ENCODE results near the gene OMA1. TPM values are rescaled to one million over a fixed set of nuclear protein-coding genes. Genes with fewer than 3 reads are reported as not detected.
"Not testable (repeated sequence)": the region's sequence is repeated elsewhere in the genome, so short reads cannot be mapped to it uniquely, and the experiment has no call there.

The OMA1 gene
- total RNA-seq, 1 donor from 2014 or later = 32.6 TPM

DNA sequence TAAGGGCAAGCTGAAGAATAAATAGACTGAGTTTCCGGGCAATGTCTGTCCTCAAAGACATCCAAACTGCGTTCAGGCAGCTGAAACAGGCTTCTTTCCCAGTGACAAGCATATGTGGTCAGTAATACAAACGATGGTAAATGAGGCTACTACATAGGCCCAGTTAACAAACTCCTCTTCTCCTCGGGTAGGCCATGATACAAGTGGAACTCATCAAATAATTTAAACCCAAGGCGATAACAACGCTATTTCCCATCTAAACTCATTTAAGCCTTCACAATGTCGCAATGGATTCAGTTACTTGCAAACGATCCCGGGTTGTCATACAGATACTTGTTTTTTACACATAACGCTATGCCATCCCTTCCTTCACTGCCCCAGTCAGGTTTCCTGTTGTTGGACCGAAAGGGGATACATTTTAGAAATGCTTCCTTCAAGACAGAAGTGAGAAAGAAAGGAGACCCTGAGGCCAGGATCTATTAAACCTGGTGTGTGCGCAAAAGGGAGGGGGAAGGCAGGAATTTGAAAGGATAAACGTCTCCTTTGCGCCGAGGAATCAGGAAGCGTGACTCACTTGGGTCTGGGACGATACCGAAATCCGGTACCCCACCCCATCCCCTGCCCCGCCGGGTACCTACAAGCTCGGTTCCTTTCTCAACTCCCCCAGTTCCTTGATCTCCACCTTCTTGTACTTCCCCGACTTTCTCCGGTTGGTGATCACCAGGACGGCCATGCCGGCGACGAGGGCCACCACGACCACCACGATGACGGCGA is 29.2 kb upstream of the OMA1 start:
- no peak for DNase-seq (ENCODE audit: low spot score)
- intact Hi-C loops (cut with DNase I) = no loop called here

DNA sequence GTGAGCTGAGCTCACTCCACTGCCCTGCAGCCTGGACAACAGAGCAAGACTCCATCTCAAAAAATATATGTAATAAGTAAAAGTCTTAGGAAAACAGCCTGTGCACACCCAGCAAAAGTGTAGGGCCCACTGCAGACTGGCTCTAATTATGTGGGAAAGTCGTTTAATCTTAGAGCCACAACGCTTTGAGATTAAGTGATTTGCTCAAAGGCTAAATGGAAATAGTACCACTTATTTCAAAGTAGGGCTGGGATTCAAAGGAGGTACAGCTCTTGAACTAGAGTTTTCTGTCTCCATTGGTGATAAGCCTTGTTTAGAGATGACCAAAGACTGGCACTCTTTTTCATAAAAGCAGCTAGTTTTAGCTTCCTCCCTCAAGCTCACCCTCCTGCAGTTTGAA is 28.3 kb upstream of the OMA1 start:
- DNase-seq (ENCODE audit: low spot score) = no peak
- intact Hi-C loops (cut with DNase I) = no loop called here

DNA sequence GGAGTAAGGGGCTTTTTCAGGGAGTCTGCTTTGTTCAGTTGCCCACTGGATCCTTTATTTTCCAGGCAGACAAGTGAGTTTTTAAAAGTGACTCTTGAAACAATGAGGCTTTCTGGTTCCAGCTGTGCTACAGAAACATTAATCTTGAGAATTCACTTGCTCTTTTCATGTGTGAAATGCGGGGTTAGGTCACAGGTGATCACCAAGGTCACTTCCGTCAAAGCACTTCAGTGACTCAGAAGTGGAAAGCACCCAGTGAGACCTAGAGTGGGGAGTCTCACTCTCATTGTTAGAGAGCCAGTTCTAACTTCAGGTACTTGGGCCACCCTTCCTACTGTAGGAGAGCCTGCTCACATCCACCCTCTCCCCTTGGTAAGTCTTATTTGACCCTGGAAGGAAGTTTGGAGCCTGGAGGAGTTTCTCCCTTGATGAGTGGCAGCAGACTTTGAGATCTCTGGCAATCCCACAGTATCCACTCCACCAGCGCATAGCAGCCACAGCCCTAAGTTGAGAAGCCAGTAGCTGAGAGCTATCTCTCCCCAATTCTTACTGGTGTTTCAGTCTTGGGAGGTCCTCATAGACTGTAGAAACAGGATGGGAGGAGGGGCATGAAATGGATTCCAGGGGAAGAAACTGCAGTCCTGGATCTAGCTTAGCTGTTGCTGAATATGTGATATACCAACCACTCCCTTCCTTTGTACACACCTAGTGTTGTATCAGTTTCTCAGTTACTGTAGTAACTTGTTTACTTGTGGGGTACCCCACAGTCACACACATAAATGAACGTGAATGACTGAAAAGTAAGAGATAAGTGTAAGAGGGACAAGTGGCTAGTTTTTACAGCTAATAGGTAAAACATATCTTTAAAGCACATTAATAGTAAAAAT is 27.4 kb upstream of the OMA1 start:
- no peak for DNase-seq (ENCODE audit: low spot score)
- intact Hi-C loops (cut with DNase I) = no loop called here

DNA sequence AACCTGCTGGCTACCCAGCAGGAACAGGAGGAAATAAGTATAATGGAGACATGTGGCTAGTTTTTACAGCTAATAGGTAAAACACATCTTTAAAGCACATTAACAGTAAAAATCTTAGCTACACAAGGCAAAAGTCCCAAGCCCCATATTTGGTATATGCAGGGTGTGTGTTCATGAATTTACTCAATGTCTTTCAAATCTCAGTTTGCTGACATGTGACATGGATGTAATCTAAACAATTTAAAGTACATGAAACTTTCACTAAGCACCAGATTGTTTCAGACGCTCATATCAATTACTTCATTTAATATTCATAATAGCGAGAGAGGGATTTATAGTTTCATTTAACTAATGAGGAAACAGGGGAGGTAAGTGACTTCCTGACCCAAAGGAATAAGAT is 26.6 kb upstream of the OMA1 start:
- intact Hi-C loops (cut with DNase I) = no loop called here

DNA sequence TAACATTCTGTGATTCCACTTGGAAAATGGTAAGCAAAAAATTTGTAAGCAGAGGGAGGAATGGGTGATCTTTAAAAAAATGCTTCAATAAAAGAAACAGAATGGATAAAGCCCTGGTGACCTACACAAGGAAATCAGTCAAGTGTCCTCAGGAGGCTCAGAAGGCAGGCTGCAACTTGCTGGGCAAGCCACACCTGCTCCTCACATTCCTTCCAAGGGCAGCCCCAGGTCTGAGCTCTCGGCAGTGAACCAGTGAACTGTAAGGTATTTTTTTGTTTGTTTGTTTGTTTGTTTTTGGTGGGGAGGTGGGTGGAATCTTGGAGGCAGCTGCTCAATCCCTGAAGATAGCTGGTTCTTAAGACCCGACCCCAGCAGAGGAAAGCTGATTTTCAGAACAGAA is 26.2 kb upstream of the OMA1 start:
- intact Hi-C loops (cut with DNase I) = no loop called here
- no peak for DNase-seq (ENCODE audit: low spot score)

More for the DNA sequence above, 26.6 kb upstream of the OMA1 start:
- no peak for DNase-seq (ENCODE audit: low spot score)

DNA sequence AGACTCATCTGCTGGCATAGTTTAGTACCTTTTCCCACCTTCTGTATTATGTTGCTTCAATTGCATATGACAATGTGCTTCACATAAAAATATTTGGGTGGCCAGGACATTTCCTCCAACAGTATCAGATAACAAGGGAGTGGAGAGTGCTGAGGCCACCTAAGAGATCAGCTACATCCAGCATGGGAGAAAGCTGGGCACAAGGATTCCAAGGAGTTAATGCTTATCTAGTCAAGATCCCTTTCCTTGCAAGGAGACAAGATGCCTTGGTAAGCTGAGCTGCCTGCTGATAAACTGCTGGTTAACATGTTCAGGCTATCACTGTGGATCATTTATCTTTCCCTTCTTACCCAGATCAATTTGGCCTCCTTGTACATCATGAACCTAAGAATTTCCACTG is 25.1 kb upstream of the OMA1 start:
- intact Hi-C loops (cut with DNase I) = no loop called here
- DNase-seq (ENCODE audit: low spot score) = no peak

DNA sequence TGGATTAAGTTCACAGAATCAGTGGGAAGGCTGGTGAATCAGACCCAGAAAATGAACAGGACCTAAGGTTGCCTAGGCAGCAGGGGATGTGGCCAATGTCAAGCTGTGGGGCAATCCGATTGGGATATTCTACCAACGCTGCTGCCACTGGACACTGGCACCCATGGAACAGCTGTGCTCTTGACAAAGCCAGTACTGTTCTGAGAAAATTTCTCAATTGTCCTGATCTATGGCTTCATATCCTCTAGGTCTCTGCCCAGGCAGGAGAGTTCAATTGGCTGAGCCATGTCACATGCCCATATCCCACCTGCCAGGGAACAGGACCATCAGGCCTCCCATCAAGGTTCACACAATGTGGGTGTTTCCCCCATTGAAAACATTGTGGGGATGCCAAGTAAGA is 24.3 kb upstream of the OMA1 start:
- intact Hi-C loops (cut with DNase I) = no loop called here
- no peak for DNase-seq (ENCODE audit: low spot score)

DNA sequence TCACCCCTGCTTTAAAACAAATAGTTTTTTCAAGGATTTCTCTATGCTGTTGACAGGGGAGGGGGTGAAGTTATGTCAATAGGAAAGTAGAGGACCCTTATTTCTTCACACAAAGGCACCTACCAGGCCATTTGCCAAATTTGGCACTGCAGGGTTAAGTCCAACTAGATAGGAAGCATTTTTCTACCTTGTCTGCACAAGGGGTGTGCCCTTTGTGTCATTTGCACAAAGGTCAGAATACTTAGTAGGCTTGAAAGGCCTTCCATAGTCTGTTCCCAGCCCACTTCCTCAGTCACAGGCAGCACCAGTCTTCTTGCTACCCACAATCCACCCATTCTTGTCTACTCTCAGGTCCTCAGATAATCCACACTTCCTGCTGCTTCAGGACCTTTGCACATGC is 23.6 kb upstream of the OMA1 start:
- no peak for DNase-seq (ENCODE audit: low spot score)
- intact Hi-C loops (cut with DNase I) = no loop called here

DNA sequence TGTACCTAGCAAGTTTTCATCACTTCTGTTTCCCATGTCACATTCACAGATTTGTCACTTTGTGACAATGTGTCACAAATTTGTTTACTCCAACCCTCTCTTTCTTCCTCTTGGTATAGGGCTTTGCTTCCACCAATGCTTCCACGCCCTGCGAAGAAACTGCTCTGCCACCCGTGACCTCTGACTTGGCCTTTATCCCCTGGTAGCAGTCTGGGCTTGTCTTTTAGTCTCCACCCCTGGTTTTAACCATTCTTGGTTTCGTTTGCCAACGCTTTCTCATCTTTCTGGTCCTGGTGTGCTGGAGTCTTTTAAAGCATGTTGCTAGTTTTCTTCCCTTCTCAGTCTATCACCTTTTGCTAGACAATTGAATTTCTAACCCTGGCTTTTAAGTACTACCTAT is 22.4 kb upstream of the OMA1 start:
- intact Hi-C loops (cut with DNase I) = no loop called here
- DNase-seq (ENCODE audit: low spot score) = no peak

DNA sequence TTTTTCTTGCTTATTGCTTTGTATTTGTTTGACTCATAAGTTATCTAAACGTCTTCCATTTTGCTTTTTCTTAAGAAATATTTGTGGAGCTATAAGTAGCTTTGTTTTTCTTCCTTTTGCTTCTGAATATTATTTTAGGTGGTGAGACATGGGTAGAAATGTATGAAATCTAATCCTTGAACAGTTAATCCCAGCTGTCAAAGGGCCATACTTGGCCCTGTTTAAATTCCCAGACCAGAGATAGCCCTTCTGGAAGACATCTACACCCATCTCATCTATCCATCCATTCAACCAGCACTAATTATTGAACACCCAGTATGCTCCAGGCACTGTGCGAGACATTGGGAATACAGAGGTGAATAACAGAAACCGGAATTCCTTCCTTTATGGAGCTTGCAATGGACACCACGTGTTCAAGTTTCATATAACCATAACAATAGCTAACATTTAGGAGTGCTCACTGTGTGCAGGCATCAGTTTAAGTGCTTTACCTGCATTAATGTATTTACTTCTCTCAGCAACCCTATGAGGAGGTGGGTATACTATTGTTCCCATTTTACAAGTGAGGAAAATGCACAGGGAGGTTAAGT is 21.8 kb upstream of the OMA1 start:
- intact Hi-C loops (cut with DNase I) = no loop called here
- DNase-seq (ENCODE audit: low spot score) = no peak

DNA sequence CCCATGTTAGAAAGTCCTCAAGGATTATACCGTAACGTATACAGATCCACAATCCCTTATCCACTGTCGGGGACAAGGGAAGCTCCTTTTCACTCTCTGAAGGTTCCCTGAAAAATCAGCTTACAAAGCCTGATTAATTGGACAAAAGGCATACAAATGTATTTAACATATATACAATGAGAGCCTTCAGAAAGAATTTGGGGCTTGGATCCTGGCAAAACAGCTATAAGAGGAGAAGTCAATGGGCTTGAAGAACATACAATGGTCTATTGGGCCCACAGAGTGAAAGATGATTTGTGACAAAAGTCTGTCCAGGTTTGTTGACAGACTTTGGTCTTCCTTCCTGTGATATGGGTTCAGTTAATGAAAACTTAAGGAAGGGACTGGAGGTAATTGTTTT is 19.8 kb upstream of the OMA1 start:
- intact Hi-C loops (cut with DNase I) = no loop called here
- DNase-seq (ENCODE audit: low spot score) = no peak

DNA sequence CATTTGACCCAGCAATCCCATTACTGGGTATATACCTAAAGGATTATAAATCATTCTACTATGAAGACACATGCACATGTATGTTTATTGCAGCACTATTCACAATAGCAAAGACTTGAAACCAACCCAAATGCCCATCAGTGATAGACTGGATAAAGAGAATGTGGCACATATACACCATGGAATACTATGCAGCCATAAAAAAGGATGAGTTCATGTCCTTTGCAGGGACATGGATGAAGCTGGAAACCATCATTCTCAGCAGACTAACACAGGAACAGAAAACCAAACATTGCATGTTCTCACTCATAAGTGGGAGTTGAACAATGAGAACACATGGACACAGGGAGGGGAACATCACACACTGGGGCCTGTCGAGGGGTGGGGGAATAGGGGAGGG is 17.2 kb upstream of the OMA1 start:
- DNase-seq (ENCODE audit: low spot score); intact Hi-C loops (cut with DNase I): not testable (repeated sequence)

DNA sequence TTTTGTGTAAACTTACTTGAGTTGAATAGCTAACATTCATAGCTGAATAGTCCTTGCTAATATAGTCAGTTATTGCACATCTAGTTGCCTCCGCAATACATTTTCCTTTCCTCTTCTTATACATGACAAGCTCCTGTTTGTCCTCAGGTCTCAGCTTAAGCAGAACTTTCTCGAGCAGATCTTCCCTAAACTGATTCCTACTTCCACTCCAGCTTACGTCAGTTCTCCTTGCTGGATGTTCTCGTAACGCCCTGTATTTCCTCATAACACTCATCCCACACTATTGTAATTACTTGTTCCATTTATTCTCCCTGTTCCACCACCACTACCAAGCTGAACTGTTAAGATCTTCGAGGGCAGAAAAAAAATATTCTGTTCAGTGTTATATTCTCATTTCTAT is 15.1 kb upstream of the OMA1 start:
- intact Hi-C loops (cut with DNase I) = no loop called here
- no peak for DNase-seq (ENCODE audit: low spot score)

DNA sequence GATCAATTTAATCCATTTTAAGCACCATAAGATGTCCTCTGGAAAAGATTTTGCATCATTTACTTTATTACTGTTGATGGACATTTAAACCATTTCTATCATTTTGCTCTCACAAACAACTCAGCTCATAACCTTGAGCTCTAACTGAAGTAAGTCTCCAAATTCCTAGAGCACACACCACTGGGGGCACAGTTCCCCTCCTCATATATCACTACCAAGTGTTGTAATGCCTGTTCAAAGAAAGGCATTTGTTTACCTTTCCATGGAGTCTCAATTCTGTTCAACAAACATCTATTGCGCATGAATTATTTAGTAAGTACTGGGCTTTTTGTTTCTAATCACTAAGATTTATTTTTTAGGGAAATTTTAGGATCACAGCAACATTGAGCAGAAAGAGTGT is 8.9 kb upstream of the OMA1 start:
- intact Hi-C loops (cut with DNase I) = no loop called here
- no peak for DNase-seq (ENCODE audit: low spot score)

DNA sequence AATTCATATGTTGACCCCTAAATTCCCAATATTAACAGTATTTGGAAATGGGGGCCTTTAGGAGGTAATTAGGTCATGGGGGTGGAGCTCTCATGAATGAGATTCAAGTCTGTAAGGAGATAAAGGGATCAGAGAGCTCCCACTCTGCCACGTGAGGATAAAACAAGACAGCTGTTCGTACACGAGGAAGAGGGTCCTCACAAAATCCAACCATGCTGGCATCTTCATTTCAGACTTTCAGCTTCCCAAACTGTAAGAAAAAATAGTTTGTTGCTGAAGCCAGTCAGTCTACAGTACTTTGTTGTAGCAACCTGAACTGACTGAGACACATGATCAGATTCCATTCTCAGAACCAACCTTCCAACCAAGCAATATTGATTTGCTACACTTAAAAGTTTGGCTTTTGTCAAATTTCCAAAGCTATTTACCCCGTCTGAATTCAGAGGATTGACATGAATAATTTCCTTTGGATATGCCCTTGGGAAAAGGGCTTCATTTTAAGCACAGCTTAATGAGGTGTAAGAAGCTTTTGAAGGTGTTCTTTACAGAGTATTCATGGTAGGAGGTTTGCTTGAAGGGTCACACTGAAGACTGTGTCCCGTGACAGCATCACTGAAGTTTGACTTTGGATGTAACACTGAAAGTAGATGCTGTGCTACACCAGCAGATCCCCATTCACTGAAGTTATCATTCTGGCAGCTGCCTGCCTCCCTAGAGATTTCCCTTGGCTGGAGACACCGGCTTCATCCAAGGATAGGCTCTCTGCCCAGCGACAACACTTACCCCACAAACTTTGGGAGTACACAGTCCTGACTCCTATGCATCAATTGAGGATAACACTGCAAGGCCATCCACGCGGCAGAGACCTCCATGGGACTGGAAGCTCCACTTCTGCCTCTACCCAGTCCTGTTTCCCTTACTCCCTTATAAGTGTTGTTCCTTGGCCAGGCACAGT is 4.9 kb upstream of the OMA1 start:
- no peak for DNase-seq (ENCODE audit: low spot score)
- intact Hi-C loops (cut with DNase I) = no loop called here

DNA sequence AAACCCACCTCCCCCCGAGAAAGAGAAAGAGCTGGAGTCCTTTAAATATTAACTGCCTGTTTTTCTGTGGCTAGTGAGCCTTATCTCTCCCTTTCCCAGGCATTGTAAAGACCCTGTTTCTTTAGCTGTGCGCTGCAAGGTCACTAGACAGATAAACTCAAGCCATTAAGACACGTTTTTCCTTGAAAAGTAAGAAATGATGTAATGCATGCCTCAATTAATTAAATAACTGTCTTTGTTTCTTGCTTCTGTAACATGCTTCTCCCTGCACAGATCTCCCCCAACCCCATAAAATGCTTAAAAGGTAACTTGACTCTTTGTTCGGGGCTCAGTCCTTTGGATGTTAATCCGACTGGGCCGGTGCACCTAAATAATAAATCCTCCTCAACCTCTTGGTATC is 2.8 kb upstream of the OMA1 start:
- not testable (repeated sequence) for DNase-seq (ENCODE audit: low spot score)
- intact Hi-C loops (cut with DNase I) = loop anchor here (10.0 kb wide), 1 partner anchor 106 kb away; no protein-coding TSS in a partner anchor

DNA sequence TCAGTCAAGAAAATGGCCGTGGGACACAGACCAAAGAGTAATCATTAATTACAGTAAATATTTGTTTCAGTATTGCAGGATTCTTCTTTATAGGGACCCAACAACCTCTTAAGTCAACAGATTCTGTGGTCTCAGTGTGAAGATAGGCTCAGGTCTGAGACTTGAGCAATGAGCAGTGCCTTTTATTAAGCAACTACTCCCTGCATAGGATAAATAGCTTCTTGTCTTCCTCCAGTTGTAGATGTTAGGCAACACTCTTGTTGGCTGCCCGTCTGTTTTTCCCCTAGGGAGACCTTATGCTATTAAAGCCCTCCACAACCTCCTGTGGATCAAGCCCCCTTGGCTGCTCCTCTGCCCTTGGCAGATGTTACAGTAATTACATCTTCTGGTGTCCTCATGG is 1.8 kb upstream of the OMA1 start:
- intact Hi-C loops (cut with DNase I) = loop anchor here (10.0 kb wide), 1 partner anchor 106 kb away; no protein-coding TSS in a partner anchor
- DNase-seq (ENCODE audit: low spot score) = no peak

DNA sequence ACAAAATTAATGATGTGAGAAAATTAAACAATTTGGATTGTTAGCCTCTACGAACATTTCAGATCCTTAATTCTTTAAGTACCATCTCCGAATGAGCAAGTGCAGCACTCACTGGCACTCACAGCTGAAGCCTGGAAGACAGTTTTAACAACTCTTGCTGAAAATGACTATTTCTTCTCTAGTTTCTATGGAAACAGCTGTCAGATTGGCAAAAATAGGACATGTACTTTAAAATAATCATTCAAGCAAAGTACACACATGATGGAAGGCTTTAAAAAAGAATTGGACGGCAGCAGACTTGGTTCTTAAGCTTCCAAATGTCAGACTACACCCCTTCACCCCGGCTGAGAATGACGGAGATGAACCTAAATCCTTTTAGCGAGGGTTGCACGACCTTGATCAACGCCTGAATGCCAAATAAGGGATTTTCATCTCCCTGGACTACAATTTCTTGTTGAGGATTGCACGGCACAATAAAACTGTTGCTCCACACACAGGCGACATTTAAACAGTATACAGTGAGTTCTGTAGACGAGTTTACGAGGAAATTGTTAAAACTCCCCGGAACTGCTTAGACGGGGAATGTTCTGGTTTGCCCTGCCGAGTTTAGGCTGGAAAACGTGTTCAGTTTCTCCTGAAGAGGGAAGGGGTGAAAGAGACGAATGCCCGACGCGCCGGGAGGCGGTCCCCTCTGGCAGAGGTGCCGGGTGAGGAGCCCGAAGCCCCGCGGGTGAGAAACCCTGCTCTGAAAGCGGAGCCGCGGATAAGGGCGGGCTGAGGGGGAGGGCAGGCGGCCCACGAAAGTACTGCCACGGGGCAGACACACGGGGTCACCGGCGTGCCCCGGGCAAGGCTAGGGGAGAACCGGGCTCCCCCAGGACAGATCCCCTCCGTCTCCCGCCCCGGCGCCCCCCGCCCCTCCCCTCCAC is 671 bp downstream of the OMA1 start:
- DNase-seq (ENCODE audit: low spot score) = peak; percentile 91
- intact Hi-C loops (cut with DNase I) = loop anchor here (2.0 to 10.0 kb wide), 2 partner anchors 31 to 109 kb away; no protein-coding TSS in a partner anchor

Data from cardiac septum (tissue), 1 donor.